Measurements from ENCODE around the gene TENM3.
A peak's percentile ranks its signal among the peaks of the same experiment; 100 is the strongest.
"Not testable (repeated sequence)": the region's sequence is repeated elsewhere in the genome, so short reads cannot be mapped to it uniquely, and the experiment has no call there.

The TENM3 gene

DNA sequence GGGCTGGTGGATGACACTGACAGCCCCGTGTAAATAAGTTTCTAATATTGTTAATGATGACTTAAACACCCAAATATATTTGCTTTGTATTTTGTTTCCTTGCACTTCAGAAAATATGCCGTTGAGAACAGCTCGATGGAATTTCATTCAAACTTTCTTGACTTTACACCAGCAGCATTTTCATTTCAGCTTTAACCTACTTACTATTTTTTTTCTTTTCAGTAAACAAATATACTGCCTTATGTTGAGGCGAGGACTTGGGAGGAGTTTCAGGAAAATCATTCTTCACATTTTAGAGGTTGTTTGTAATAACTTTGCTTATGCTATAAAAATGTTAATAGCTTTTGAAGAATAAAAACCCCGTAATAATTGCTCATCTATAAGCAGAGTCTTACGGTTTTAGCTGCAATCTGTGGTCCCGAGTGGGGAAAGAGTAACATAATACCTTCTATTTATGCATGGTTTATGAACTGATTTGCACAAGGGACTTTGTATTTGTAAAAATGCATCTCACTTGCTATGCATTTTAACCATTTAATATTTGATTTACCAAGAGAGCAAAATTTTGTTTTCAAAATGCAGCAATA lies 14.1 kb upstream of the TENM3 start:
- no peak for DNase-seq (ENCODE audit: low spot score)

- no peak for DNase-seq (ENCODE audit: low spot score)
Observed at GRCh38 chr4:182230256-182230655, 12.9 kb upstream of the TENM3 start.

DNA sequence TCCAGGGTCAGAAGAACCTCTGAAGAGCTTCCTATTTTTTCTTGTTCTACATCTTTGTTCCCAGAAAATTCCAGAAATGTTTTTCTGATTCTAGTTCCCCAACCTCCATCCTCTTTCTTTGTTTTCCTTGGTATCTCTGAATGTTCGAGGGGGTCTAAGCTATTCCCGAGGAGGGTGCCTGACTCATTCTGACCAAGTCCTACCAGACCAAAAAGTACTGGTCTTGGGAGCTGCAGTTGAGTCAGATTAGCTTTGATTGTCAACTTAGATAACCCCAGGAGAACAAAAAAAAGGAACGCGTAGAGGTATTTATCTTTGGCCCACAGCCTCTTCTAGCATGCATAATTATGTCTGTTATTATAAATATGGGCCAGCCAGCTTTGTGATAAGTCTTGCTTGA lies 12.1 kb upstream of the TENM3 start:
- DNase-seq (ENCODE audit: low spot score), result no peak

DNA sequence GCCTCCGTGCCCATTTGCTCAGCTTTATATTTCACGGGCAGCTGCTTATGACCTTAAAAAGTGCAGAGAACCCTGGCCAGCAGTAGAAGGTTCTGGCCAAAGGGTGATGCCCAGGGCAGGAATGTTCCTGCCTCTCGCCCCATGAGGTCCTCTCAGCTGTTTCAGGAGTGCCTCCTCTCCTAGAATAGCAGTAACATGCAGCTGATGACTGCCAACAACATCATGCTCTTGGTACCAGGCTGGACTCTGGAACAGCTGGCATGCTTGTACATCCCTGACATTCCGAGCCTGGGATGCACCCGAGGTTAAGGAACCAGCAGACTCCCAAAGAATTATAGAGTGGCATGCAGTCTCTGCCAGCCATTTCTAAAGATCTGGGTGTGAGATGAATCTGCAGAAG lies 11.7 kb upstream of the TENM3 start:
- DNase-seq (ENCODE audit: low spot score), result no peak

GRCh38 chr4:182233310-182234090 lies 9.7 kb upstream of the TENM3 start:
- DNase-seq (ENCODE audit: low spot score), result no peak

DNA sequence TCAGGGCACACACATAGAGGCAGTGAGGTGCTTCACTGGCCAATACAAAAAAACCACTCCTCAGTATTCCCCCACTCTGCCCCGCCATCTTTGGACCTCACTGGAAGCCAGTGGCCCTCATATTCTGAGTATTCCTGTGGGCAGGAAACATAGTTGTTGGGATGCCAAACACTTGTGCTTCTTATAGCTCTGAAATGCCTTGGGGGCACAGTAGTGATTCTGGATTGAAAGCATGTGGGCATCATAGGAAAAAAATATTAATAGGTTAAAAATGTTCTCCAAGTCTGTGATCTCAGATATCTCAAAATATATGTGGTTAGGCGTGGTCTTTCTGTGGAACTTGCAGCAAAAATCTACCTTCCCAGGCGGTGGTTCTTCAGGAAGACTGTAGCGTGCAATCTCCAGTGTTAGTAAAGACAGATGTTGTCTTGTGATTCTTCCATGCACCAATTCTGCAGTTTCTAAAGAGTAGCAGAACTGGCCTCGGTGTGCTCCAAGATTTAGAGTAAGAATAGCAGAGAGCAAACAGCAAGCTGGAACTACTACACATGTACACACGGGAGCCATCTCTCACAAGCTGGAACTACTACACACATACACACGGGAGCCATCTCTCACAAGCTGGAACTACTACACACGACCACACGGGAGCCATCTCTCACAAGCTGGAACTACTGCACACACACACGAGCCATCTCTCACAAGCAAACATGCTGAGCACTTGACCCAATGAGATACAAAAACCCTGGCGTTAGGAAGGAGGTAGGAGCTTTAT lies 8.0 kb upstream of the TENM3 start:
- peak; percentile 41 for DNase-seq (ENCODE audit: low spot score)

- no peak for DNase-seq (ENCODE audit: low spot score)
Observed at GRCh38 chr4:182236186-182236585, 7.0 kb upstream of the TENM3 start.

- not testable (repeated sequence) for DNase-seq (ENCODE audit: low spot score)
Observed at GRCh38 chr4:182237010-182237409, 6.2 kb upstream of the TENM3 start.

- DNase-seq (ENCODE audit: low spot score), result no peak
Observed at GRCh38 chr4:182238355-182238931, 4.8 kb upstream of the TENM3 start.

DNA sequence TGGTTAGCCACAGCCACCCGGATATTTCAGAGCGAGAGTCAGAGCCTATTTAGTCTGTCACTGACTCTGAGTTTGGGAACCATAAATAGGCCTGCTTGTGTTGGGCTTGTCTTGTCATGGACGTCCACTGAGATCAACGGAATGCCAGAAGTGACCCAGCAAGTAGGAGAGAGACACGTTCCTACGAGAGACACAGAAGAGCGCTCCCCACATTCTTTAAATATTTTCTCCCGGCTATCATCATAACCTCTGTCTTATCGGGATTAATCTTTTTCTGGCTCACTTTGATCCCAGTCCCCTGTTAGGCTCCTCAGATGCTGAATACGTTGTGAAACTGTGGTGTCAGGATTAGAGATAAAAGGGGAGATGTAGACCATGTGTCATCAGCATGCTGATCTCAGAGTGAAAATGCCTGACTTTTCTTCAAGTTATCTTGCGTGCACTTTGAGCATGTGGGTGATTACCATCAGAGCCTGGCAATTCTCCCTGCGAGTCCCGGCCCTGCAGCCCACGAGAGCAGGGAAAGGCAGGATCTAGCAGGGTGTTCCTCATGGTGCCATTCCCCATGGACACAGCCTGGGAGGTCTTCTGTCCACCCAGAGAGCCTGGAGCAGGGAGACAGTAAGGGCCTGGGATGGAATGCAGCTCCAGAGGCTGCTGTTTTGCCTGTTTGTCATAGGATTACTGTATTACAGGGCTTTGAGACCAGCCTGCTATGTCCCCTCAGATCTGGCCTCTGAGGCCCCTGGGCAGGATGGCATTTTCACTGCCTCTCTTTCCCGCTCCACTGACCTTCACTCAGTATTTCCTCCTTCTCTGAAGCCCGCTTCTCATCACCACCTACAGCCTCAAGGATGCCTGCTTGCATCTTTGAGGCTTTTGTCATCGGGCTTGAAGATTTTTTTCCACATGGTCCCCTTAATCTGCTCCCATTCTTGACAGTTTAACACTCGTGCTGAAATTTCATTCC lies 2.8 kb upstream of the TENM3 start:
- peak; percentile 64 for DNase-seq (ENCODE audit: low spot score)

DNA sequence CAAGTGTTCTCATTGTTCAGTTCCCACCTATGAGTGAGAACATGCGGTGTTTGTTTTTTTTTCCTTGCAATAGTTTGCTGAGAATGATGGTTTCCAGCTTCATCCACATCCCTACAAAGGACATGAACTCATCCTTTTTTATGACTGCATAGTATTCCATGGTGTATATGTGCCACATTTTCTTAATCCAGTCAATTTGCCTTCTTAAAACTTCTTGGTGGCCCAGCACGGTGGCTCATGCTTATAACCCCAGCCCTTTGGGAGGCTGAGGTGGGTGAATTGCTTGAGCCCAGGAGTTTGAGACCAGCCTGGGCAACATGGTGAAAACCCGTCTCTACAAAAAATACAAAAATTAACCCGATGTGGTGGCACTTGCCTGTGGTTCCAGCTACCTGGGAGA lies 942 bp upstream of the TENM3 start:
- not testable (repeated sequence) for DNase-seq (ENCODE audit: low spot score)

DNA sequence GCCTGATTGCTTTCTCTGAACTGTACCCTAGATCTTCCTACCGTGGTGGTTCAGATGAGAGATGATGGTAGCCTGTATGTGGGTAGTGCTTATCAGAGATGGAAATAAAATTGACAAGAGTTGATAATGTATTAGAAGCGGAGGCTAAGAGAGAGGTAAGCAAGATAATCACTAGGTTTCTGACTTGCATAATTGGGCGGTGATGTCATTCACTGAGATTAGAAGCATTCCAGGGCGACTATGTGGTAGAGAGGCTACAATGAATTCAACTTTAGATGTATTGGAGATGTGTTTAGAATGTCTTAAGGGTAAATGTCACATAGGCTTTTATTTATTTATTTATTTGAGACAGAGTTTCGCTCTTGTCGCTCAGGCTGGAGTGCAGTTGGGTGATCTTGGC lies 415 bp upstream of the TENM3 start:
- no peak for DNase-seq (ENCODE audit: low spot score)

DNA sequence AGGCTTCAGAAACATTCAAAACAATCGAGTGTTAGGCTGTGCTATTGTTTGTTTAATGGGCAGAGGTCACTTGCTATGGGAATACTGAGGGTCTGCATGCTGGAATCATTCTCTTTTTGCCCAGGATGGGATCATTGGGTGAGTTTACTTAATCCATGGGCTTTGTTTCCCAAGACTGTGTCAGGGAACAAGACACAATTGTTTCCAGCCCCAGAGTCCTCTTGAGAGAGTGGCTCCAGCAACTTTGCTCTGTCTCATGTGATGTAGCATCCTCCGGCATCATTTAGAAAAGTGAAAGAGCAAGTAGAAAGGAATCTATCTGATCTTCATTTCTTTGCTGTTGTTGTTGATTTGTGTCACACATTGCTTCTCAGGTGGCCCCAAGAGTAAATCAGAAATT lies 1.8 kb downstream of the TENM3 start:
- no peak for DNase-seq (ENCODE audit: low spot score)

DNA sequence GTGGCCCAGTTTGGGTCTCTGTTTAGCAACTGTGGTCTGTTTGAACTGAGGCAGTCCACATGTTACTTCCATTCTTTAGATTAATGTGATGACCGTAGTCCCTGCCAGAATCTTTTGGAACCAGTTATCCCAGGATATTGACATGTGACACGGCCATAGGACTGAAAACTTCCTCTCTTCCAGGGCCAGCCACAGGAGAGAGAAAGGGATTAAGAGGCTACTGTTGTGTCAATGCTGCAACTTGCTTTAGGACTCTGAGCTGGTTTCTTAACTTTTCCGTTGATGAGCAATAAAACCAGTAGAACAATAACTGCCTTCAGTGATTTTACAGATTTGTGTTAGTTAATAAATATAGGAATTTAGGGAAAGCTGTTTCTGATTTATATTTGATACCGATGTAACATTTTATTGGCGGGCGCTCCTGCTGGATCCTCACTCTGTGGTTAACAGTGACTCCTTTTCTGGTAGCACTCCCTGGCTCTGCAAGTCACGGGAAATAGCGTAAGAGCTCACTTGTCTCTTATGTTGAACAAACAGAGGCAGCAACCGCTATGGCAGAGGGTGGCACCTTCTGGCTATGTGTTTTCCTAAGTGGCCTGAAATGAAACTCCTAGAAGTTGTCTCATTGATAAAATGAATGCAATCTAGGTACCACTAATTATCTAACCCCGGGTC lies 2.5 kb downstream of the TENM3 start:
- DNase-seq (ENCODE audit: low spot score), result no peak

DNA sequence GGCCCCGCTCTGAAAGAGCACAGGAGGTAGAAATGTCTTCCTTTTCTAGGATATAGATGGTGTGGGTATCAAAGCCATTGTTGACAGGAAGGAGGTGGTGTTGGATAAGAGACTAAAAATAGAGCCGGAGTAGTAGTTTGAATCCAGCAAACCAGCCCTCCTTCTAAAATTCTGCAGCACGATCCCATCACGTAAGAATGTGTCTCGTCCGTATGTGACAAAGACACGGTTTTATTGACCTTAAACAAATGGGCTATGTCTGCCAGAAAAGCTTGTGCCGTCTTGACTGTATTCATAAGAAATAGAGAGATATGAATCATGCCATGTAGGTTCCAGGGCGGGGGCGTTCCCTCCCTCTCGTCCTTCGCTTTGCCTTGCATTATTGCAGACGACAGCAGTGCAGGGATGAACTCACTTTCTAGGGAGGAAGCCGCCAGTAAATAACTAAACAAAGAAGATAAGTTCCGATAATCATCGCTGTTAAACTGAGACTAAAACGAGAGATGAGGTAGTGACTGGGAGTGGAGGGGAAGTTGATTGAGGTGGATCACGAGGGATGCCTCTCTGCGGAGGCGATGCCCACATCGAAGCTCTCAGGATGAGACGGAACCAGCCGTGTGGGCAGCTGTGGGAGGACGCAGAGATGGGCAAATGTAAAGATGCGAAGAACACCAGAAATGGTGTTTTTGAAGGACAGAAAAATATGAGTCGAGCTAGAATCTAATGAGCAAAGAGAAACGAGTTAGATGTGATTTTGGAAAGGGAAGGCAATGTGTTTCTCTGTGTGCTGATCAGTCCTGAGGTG lies 3.4 kb downstream of the TENM3 start:
- DNase-seq (ENCODE audit: low spot score), result no peak

GRCh38 chr4:182248295-182248694 lies 5.1 kb downstream of the TENM3 start:
- DNase-seq (ENCODE audit: low spot score), result no peak

DNA sequence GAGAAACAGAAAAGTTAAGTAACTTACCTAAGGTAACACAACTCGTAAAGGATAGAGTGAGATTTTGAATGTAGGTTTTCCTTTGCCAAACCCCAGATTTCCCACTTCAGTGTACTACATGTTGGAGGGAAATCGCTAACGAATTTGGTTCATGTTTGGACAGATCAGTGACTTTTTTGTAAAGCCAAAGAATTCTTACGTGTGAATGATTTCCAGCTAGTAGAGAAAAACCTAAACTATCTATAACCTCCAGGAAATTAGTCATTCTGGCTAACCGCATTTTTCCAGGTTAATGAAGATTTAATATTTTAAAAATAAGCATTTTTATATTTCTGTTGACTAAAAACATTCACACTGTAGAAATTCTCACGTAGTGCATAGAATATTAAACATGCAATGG lies 7.2 kb downstream of the TENM3 start:
- no peak for DNase-seq (ENCODE audit: low spot score)

DNA sequence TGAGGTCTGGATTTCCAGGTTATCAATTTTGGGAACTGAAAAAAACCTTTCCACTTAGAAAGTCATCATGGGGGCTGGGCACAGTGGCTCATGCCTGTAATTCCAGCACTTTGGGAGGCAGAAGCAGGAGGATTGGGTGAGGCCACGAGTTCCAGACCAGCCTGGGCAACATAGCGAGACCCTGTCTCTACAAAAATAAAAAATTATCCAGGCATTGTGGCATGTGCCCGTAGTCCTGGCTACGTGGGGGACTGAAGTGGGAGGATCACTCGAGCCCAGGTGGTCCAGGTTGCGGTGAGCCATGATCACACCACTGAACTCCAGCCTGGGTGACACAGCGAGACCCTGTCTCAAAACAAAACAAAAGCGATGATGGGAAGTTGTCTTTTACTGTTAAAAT lies 7.9 kb downstream of the TENM3 start:
- DNase-seq (ENCODE audit: low spot score), result no peak

- DNase-seq (ENCODE audit: low spot score), result no peak
Observed at GRCh38 chr4:182252220-182252619, 9.0 kb downstream of the TENM3 start.
